Hypothalamus (tissue), 51 donors: ENCODE data around the gene NAALADL2.

Source experiments
- DNase-seq, 51 donors: peaks; one replicate each; lab custom pipeline; 2025; lab: John Stamatoyannopoulos, UW

Gene NAALADL2

GRCh38 chr3:174884776-174885568 is 25.8 kb downstream of the NAALADL2 start:
- DNase-seq, result no peak

DNA sequence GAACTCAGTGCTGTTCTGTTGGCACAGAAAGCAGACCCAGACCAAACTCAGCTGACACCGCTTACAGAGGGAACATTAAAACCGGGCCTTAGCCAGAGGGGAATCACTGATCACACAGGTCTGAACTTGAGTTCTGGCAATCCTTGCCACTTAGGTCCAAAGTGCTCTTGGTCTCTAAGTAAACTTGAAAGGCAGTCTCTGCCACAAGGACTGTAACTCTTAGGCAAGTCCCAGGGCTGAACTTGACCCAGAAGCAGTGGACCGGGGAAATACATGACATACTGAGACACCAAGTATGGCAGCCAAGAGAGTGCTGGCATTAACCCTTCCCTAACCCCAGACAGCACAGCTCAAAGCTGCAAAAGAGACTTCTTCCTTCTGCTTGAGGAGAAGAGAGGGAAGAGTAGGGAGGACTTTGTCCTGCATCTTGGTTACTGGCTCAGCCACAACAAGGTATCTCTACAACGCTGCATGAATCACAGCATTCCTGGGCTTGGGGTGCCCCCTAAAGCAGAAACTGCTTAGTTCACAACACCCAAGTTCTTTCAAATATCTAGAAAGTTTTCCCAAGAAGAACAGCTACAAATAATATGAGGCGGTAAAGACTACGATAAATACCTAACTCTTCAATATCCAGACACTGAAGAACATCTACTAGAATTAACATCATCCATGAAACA is 32.5 kb downstream of the NAALADL2 start:
- no peak for DNase-seq

- no peak for DNase-seq
Measured at GRCh38 chr3:174907027-174907426, 47.9 kb downstream of the NAALADL2 start.

DNA sequence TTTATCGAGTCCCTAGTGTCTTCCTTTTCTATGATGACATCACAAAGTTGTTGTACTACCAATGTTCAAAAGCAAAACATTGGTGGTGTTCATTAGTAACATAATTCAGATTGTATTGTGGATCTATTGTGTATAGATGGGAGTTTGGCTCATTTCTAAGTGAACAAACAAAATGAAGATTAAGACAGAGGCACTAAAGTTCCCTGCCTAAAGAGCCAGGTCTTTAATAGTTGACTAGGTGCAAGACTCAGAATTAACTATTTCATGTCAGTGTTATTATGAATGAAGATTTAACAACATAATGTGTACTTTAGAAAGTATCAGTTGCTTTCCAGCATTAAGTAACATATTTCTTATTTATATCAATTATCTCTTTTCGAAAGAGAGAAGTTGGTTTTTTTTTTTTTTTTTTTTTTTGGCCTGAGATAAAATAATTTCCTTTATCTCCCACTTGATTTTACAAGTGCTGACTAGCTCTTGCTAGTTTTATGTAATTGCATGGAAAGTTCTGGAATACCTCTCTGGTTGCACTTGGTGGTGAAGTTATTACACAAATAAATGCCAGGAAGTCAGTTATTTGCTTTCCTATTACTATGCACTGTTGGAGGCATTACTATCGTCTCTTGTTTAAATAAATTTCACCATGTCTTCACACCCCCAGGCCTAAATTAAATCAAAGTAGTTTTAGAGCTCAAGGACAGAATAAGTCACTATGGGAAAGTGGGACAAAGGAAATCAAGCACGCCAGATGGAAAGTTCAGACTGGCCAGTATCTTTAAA is 48.7 kb downstream of the NAALADL2 start:
- DNase-seq, result no peak

- no peak for DNase-seq
Measured at GRCh38 chr3:174931473-174932353, 72.6 kb downstream of the NAALADL2 start.

- DNase-seq, result no peak
Measured at GRCh38 chr3:174936590-174936989, 77.5 kb downstream of the NAALADL2 start.

DNA sequence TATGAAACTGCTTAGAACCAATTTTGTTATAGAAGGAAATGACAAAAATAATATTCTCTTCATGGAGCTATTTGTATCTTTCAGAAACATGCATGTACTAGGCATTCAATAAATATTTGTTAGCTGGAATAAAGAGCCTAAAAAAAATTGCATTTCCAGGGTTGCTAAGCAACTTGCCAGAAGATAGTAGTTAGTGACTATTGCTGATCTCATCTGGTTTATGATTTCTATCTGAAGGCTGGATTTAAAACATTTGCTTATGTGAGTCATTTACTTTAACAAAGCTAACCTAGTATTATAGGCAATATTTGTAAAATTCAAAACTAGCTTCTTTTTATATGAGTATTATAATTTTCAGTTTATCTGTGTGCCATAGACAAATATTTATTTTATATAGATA is 78.3 kb downstream of the NAALADL2 start:
- no peak for DNase-seq

- DNase-seq, result no peak
Measured at GRCh38 chr3:174938102-174938501, 79.0 kb downstream of the NAALADL2 start.

DNA sequence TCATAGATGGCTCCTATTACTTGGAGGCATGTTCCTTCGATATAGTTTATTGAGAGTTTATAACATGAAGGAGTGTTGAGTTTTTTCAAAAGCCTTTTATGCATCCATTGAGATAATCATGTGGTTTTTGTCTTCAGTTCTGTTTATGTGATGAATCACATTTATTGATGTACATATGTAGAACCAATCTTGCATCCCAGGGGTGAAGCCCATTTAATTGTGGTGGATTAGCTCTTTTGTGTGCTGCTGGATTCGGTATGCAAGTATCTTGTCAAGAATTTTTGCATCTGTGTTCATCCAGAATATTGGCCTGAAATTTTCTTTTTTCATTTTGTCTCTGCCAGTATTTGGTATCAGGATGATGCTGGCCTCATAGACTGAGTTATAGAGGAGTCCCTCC is 81.0 kb downstream of the NAALADL2 start:
- no peak for DNase-seq

- DNase-seq, result no peak
Measured at GRCh38 chr3:174945276-174945675, 86.1 kb downstream of the NAALADL2 start.

- DNase-seq, result no peak
Measured at GRCh38 chr3:174945951-174946350, 86.8 kb downstream of the NAALADL2 start.

DNA sequence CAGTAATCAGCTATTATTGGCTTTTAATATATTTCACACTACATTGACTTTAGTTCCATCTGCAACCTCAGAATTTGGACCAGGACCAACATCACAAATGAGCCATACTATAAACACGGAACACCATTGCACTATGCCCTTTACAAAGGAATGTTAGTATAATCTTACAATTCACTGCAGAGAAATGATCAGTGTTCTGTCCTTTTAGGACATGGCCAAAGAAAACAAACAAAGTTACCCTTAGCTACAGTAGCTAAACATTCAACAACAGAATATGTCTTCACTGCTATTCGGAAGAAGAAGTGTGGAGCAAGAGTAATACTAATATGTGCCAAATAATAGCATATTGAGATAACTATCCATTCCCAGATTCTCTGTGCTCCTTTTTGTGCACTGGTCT is 90.4 kb downstream of the NAALADL2 start:
- DNase-seq, result no peak

GRCh38 chr3:174951034-174951433 is 91.9 kb downstream of the NAALADL2 start:
- no peak for DNase-seq

DNA sequence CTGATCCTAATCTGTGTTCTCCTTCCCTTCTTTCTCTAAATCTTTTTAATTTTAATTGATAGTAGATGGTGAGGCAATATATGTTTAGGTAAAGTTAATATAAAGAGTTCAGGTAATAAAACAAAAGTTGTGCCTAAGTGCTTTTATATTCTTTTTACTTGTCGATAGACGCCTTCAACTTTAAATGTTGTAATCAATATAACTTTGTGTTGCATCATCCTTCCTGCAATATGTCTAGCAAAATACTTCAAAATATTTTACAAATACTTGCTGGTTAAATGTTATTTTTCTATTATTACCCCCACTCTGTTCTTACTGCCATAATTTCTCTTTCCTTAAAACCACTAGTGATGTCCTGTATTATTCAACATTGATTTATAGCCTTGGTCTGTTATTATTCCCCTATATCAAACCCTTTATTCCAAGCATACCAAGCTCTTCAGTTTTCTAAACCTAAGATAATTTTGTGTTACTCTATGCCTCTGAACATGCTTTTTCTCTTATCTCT is 92.4 kb downstream of the NAALADL2 start:
- DNase-seq, result no peak

DNA sequence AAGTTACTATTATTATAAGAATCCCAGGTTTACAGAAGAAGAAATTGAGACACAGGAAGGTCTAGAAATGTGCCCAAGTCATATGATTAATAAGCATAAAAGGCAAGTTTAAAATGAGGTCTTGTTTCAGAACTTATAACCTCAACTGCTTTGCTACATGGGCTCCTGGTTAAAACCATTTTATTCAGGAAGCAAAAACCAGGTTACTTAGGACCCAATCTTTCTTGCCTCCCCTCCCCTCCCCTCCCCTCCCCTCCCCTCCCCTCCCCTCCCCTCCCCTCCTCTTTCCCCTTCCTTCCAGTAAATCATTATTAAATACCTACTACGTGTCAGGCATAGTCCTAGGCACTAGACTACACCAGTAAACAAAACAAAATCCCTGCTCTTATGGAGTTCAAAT is 93.9 kb downstream of the NAALADL2 start:
- DNase-seq, result no peak

DNA sequence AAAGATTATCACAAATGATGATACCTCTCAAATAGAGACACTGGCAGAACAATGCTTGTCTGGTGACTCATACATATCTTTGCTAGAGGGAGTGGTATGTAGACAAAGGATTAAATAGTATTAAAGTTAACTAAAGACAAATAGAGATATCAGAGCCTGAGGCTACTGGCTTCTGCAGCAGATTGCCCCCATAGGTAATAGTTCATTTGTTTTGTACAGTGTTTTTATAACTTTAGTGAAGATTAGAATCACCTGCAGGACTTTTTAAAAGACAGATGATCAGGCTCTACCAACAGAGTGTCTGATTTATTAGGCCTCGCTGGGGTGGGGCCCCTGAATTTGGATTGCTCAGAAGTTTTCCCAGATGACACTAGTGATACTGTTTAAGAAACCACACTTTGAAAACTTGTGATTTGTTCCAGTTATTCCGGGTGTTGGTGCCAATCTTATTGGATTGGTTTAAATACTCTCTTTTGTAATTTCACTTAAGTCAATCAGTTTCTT is 96.4 kb downstream of the NAALADL2 start:
- no peak for DNase-seq

DNA sequence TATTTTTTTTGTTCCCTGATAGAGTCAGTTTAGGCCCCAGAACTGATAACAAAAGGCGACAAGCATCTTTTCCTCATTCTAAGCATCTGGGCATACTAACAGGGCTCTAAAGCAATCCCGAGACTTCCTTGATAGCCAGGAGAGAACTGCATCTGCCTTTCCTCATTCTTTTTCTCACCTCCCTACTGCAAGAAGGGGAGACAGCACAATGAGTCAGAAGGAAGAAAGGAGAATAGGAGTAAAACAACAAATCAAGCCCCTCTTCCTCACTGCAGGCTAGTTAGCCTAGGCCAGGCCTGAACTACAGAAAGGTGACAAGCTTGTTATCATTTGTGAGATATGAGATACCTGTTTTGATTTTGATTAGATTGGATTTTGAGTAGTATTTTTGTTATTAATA is 97.9 kb downstream of the NAALADL2 start:
- DNase-seq, result no peak

DNA sequence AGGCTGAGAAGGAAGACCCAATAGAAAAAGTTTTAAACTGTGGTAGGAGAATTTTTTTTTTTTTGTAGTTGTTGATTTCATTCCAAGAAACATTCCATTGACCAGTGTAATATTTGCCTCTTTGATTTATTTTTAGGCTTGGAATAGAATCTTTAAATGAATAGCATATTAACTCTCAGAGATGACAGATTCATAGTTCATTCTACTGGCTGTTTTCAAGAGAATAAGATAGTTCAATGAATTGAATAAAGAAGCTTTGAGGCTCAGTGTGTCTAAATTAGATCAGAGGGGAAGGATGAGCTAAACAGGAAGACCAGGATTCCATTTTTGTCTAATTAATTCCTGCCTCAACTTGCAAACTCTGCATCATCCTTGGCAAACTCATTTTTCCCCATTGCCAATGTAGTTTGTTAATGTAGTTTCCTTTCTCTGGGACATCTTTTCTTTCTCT is 98.4 kb downstream of the NAALADL2 start:
- no peak for DNase-seq

DNA sequence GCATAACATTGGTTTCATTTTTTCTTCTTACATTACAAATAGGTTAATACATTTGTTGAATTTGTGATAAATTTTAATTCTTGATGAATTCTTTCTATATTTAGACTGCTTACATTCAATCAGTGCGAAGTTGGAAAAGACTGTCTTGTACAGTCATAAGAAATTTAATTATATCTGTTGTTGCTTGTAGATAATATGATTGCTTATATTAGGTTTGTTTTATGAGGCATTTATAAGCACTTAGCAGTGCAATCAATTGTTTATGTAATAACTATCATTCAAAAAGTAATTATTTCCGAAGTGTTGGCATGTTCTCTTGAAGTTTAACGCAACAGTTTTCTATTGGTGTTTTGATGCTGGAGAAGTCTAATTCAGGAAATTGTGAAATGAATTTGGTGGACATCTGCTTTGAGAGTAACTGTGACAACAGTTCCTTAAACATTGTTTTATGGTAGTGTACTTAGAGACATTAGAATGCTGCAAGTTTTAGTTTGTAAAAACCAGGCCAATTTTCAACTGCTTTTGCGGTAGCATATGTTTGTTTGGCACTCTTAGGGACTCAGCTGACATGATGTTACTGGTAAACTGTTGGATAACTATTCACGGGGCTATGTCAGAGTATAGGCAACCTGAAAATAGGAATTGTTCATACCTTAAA is 99.7 kb downstream of the NAALADL2 start:
- no peak for DNase-seq
